M059J (cell line): ENCODE results near the gene NUAK2. TPM values are rescaled to one million over a fixed set of nuclear protein-coding genes. Genes with fewer than 3 reads are reported as not detected.
"Not testable (repeated sequence)": the region's sequence is repeated elsewhere in the genome, so short reads cannot be mapped to it uniquely, and the experiment has no call there.

Experiments
- DNase-seq: peaks from one replicate; pipeline ENCODE4 v3.0.0-alpha.2; 2012; ENCODE audit warnings: low read depth
- total RNA-seq: library from RNA; depleted of rRNA; stranded (reverse); fragments of >200 nt; shearing (Covaris generic); gene quantifications from 2 replicates; pipeline ENCODE4 v1.2.3, GENCODE V29; 2014

The NUAK2 gene
- total RNA-seq, 1 experiment from 2014 or later, result 8.4 TPM

DNA sequence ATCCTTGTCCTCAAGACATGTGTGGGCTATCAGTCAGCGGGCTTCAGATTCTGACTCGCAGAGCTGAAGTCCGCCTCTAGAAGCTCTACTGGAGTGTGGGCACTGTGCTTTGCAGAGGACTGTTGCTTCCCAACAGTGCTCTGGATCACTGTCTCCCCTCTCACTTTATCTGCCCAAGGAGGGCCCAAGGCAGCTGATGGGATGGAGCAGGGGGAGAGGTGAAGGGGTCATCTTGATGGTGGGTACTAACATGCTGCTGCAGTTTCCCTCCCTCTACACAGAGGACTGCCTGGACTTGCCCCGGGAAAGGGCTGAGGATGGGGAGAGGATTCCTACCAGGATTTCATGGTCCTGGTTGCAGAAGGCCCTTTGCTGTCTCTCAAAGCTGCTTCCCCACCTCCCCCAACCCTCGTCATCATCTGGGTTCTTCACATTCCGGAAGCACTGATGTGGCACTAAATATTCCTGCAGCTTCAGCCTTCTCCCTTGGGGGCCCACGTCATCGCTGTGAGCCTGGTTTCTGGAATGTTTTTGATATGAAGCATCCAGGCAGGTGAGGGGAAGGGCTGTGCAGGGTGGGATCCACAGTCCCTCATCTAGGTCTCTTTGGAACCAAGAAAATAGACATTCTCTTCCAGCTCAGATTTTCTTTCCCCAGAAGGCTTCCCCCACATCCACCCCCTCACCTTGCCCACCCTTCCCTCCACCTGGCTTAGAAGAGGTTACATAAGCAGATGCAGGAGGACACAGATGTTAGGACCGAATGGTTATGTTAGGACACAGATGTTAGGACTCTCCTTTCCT is 23.2 kb downstream of the NUAK2 start:
- DNase-seq, result peak; percentile 99

DNA sequence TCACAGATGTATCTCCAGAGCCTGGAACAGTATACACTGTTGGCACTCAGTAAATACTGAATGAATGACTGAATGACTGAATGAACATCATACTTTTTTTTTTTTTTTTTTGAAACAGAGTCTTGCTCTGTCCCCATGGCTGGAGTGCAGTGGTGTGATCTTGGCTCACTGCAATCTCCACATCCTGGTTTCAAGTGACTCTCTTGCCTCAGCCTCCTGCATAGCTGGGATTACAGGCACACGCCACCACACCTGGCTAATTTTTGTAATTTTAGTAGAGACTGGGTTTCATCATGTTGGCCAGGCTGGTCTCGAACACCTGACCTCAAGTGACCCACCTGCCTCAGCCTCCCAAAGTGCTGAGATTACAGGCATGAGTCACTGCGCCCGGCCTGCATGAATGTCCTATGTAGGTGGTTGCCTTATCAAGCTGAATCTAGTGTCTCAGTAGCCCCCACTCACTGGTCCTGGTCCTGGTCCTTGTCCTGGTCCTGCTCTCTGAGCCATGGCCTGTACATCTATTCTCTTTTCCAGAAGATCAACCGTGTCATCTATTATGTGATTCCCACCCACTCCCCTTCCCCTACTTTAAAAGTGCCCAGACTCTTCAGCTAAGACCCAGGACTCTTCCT is 23.9 kb downstream of the NUAK2 start:
- DNase-seq, result peak; percentile 57

DNA sequence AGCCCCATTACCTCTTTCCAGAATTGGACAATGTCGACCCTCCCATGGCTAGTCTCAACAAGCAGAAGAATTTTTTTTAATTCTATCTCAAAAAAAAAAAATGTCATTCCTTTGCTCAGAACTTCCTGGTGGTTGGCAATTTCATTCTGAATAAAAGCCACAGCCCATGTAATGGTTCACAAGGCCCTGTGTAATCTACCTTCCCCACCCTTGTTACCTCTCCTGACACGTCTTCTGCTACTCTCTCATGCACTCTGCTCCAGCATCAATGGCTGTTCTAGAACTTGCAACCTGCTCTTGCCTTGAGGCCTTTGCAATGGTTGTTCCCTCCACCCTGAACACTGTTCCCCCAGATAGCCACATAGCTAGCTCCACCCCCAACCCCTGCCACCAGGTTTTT is 25.4 kb downstream of the NUAK2 start:
- DNase-seq, result no peak

DNA sequence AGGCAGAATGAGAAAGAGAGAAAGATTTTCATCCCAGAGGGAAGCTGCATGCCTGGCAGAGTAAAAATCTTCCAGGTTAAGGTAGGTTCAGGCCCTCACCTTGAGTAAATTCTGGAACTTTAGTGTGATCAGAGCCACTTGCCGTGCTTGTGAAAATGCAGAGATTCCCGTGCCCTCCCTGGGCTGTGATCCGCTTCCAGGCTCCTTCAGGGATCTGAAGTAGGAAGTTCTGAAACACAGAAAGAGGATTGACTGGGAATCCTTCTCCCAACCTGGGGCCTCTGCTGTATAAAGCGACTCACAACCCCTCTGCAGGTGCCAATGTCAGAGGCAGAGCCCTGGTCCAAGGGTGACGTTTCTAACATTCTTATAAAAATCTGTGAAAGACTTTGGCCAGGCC is 26.6 kb downstream of the NUAK2 start:
- peak; percentile 43 for DNase-seq

DNA sequence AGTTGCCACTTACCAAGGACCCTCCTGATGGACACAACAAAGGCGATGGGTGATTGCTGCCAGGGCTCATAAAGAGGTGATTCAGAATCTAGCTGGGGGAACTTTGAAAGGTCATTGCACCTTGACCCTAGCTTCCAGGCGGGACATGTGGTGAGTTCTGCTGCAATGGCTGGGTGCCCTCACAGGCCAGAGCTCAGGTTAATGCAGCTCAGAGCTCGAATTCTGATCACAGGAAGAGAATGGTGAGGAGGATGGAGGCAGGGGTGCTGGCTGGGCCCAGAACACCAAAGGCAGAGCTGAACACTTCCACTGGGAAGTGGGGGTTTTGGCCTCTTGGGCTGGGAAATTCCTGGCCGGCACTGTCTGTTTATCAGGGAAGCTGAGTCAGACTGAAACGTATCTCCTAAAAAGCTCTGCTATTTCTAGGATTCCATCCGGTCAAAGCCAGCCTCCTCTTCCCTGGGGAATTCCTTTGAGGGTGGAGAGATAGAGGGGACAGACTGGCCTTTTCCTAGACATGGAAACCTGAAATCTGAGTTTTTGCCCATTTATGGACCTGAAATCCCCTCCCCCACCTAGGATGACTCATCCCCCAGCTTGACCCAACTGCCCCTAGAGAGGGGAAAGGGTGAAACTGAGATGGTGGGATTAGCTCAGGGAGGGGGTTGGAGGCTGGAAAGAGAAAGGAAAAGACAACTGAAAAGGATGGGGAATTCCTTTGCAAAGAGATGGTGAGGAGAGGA is 27.2 kb downstream of the NUAK2 start:
- peak; percentile 96 for DNase-seq

DNA sequence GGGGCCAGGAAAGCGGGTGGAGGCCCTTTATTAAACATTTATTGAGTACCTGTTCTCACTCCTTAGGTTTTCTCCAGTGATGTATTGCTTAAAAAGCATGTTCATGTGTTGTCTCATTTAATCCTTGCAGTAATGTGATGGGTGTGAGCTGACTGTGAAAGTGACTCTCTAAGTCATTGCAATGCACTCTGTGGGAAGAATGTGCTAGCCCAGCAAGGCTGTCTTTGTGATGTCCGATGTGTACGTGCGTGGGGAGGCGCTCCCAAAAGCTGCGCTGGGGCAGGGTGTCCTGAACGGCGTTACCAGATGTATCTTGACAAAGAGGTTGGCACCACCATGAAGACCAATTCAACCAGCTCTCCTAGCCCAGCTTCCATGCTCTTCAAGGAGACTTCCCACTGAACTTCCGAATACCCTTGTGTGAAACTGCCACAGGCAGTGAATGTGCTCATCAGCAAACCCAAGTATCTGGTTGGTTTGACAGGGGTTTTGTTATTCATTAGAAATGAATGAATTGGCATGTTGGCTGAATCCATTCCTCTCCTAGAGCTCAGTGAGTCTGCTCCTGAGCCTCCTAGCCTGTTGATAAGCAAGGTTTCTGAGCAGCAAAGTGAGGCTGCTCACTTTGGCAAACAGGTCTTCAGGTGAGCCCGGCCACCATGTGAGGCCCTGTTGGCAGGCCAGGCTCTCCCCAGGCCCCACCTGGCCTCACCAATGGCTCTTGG is 28.0 kb downstream of the NUAK2 start:
- peak; percentile 45 for DNase-seq

DNA sequence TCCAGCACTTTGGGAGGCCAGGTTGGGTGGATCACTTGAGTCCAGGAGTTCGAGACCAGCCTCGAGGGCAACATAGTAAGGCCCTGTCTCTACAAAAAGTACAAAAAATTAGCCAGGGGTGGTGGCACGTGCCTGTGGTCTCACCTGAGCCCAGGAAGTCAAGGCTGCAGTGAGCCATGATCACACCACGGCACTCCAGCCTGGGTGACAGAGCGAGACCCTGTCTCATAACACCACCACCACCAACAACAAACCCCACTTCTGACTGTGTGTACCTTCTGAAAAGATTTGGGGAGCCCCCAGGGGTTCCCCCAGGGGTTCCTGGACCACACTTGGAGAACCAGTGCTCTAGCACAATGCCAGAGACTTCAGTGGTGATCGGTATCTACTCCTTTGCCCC is 29.9 kb downstream of the NUAK2 start:
- DNase-seq, result no peak

DNA sequence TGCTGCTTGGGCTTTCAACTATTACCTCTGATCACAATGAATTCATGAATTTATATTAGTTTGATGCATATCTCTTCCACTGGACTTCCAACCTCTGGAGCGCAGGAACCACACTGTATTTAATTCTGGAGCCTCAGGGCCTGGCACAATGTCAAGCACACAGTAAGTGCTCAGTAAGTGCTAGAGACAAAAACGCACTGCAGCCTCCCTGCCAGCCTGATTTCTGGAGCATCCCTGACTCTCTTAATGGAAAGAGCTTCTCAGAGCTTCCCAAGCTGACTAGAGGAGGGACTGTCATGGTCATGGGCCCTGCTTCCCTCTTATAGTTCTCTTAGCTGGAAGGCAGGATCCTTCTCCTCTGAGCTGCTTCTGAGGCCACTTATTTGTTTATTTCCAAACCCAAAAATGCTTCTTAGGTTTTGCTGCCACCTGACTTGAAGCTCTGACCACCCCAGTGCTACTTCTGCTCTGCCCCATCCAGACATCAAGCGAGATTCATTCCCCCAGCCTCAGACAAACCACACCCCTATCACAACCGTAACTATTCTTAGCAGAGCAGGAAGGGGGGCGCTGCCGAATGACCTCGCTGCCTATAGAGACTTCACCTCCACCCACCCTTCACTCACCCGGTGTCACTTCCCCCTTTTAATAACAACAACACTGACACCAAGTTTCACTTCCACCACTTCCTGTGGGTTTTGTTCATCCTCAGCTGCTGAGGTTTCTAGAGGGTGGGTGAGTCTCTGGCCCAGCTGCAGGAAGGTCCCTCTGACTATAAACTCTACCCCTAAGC is 33.6 kb downstream of the NUAK2 start:
- DNase-seq, result peak; percentile 65

DNA sequence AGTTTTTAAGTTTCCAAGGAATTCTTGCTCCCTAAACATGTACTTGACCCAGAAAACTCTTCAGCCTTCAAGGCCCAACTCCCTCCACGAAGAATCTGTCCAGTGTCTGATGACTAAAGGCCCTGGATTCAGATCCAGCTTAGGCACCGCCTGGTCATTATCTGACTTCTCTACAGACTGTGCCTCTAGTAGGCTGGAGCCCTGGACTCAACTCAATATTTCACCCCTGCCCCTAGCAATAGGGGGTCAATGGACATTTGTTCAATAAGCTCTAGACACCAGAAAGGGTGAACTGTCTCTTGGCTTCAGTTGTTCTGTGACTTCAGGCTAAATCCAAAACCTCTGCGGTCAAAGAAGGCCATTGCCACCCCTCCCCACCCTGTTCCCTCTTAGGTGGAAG is 34.5 kb downstream of the NUAK2 start:
- peak; percentile 23 for DNase-seq

DNA sequence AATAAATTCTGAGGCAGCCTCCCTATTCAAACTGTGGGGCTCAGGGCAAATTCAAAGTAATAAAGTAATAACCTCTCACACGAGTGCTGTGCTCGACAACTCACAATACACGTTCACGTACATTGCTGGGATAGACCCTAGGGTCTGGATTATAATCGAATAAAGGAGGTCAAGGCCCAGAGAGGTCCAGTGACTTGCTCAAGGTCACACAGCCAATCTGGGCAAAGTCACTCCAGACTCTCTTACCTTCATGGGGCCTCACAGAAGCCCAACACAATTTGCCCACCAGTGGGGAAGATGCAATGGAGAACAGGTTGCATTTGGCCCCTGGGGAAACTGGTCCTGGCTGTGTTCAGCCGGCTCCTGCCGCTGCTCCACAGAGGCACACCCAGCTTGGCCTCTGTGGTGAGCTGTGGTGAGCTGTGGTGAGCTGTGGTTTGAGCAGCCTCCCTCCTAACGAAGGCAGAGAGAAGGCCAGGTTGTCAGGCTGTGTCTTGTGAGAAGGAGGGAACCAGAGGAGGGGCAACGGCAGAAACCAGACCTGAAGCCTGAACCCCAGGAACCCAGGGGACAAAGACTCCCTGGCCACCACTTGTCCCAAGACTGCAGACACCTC is 35.1 kb downstream of the NUAK2 start:
- peak; percentile 85 for DNase-seq

DNA sequence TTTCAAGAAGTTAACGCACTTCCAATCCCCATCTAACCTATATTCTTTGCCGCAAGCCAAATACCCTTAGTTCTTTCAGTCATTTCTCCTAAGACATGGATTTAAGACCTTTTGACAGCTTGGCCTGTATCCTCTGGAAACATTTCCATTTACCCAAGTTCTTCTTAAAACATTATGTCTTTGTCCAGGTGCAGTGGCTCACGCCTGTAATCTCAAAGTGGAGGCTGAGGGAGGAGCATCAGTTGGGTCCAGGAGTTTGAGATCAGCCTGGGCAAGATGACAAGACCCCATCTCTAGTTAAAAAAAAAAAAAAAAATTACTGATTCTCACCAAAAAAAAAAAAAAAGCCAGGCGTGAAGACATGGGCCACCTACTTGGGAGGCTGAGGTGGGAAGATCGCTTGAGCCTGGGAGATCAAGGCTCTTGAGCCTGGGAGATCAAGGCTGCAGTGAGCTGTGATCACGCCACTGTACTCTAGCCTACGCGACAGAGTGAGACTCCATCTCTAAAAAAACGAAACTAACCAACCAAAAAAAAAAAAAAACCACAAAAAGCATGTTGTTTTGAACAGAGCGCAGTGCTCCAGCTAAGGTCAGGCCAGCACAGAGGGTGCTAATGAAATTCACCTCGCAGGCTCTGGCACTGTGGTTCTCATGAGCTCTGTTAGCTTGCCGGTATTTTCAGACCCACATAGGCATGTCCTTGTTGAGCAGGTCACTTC is 36.0 kb downstream of the NUAK2 start:
- peak; percentile 81 for DNase-seq

DNA sequence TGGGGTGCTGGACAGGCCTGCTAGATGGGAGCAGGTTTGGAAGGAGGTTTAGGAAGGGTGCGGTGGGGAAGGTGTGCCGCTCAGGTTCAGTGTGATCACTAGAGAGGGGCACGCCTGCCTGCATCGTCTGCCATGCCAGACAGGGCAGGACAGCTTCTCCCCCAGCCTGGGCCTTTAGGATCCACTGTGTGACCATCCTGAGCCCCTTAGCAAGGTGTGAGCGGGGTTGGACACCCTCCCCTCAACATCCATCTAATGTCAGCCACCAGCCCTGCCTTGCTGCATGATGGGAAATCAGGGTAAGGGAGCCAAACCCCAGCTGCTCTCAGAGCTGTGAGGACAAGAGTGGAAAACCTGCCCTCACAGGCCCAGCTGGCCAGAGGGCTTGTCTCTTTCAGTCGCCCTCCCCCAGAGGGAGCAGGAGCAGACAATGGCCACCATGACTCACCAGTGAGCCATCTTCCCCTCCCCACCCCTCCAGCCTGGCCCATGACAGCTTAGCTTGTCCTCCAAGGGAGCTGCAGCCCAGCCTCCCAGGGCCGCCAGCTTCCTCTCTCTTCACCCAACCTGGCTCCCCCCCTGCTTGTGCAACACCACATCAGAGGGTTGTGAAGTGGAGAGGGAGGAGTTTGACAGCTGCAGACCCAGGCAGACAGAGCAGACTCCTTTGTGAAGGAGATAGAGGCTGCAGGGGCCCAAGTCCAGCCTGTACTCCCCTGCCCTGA is 37.0 kb downstream of the NUAK2 start:
- peak; percentile 100 for DNase-seq

DNA sequence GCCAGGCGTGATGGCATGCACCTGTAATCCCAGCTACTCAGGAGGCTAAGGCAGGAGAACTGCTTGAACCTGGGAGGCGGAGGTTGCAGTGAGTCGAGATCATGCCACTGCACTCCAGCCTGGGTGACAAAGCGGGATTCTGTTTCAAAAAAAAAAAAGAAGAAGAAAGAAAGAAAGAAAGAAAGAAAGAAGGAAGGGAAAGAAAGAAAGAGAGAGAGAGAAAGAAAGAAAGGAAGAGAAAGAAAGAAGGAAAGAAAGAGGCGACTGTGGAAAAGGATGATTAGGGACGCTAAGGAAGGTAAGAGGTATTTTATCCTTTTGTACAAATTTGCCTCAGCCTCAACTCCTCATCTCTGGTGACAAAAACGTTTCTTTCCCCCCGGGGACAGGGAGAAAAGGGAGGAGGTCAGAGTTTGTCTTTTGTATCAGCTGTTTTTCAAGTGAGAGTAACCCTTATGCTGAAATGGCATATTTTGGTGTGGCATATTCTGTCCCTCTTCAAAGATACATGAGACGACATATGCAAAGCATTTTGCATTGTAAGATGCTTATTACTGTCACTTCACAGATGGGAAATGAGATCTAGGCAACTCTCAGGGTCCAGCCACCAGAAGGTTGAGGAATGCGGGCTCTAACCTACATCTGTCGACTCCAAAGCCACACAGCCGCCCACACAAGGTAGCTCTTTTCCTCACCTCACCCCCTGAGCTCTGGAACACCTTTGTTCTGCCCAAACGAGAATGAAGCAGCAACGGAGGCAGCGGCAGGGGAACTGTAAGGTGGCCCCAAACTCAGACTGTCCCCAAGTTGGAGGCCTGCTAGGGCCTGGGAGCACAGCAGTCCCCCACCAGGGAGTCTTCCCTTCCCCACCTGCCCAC is 38.0 kb downstream of the NUAK2 start:
- DNase-seq, result no peak

DNA sequence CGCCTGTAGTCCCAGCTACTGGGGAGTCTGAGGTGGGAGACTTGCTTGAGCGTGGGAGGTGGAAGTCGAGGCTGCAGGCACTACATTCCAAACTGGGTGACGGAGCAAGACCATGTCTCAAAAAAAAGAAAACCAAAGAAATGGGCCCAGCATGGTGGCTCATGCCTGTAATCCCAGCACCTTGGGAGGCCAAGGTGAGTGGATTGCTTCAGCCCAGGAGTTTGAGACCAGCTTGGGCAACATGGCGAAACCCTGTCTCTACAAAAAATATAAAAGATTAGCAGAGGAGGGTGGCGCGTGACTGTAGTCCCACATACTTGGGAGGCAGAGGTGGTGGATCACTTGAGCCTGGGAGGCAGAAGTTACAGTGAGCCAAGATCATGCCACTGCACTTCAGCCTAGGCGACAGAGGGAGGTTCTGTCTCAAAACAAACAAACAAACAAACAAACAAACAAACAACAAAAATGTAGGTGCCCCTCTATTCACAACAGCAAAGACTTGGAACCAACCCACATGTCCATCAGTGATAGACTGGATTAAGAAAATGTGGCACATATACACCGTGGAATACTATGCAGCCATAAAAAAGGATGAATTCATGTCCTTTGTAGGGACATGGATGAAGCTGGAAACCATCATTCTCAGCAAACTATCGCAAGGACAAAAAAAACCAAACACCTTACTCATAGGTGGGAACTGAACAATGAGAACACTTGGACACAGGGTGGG is 40.7 kb downstream of the NUAK2 start:
- not testable (repeated sequence) for DNase-seq

DNA sequence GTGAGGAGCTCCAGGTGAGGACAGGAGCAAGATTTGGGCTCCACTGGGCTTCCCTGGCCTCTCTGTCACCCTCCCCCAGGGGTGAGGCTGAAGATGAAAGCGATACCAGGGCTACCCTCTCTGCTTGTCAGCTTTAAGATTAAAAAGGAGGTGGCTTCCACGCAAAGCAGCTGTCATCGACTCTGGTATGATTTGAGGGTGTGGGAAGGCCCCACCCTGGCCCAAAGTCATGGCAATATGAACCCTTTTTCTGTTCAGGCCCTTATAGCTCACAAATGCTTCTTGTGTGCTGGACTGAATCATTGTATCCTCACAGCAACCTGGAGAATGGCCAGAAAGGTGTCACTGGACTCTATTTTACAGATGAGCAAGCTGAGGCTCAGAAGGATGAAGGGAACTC is 41.6 kb downstream of the NUAK2 start:
- no peak for DNase-seq

DNA sequence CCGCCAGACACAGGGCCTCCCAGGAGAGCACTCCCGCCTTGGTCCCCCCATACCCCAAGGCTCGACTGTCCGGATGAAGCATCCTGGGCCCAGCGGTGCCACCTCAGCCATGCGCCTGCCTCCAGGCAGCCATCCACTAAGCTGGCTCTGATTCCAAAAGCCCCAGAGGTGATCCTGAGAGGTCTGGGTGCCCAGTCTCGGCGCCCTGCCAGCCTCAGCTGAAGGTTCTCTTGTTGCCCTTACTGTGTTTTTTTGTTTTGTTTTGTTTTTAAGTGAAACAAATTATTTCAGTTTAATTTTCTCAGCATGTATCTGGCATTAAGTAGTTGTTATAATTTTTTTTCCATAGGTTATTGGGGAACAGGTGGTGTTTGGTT is 44.9 kb downstream of the NUAK2 start:
- DNase-seq, result no peak

DNA sequence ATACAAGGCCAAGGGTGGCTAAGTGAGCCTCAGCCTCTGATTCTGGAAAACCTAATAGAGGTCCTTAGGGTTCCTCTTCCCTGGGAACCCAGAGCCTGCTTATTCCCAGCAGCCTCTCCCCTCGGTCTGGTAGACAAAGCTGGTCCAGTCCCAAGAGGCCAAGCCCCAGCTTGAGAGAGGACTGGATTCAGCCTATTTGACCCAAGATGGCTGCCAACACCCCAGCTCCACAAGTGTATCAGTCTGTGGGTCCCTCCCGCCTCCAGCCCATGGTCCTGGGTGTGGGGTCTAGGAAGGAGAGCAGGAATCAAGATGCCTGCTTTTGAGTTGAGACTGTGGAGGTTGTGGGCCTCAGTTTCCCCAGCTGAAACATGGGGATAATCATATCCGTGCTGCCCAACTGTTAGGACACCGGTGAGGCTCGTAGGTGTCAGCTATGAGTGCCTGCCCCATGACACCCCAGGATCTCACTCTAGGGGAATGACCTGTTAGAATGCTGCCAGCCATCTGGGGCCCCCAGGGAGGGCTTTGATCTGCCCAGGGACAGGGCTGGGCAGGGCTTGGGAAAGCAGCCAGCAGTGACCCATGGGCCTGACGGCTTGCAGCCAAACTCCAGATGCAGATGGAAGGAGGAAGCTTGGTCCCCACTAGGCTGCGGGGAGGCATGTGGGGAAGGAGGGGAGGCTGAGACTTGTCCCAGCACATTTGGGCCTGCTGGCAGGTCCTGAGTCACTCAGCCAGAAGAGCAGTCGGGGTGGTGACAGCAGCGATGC is 45.4 kb downstream of the NUAK2 start:
- no peak for DNase-seq
